Gastrocnemius medialis (tissue), 4 donors: ENCODE measurements around the gene DDX28.

Experiments
- CTCF ChIP-seq, 5 experiments: fragments of 450-650 bp in 3 of 5; fragments of 200-600 bp in 2 of 5; sonication (generic) in 2 of 5; IDR thresholded peaks in 4 of 5; conservative IDR thresholded peaks in 1 of 5; 1 replicate in 4 of 5; 2 replicates in 1 of 5; pipeline ENCODE4 v1.5.1; 2016 to 2019; ENCODE audit warnings: antibody characterized with exemption in 5 of 5, mild to moderate bottlenecking in 3 of 5, moderate library complexity in 3 of 5
- POLR2A ChIP-seq, 2 donors: fragments of 450-650 bp; IDR thresholded peaks; one replicate each; pipeline ENCODE4 v1.6.1; 2017; ENCODE audit warnings: antibody characterized with exemption in 2 of 2, mild to moderate bottlenecking in 2 of 2, moderate library complexity in 2 of 2

DNA sequence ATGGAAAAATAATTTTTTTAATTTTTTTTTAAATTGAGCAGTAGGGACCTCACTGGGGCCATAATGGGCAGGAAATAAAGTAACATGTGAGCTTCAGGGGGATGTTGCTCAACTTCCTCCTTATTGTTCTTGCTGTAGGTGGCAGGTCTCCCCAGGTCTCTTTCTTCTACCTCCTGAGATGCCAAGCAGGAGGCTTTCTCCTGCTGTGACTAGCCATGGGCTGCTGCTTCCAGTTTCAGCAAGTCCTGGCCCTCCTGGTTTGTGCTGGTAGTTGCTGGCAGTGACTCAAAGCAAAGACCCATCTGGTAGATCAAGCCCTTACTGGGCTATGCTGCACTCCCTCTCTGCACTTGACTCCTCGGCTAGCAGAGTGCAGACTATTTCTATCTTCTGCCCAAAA lies 9.6 kb downstream of the DDX28 start:
- TF ChIP-seq CTCF (IDR thresholded peaks at IDR 0.05 in 4 of 5, conservative IDR thresholded peaks at IDR 0.05 in 1 of 5) (no peak), POLR2A (IDR thresholded peaks at IDR 0.05) (no peak)
